ENCODE measurements around the gene TMEM62. TPM values are rescaled to one million over a fixed set of nuclear protein-coding genes. Genes with fewer than 3 reads are reported as not detected.
A peak's percentile ranks its signal among the peaks of the same experiment; 100 is the strongest.

The TMEM62 gene
- total and polyA plus RNA-seq, 3 experiments from 2014 or later, result 11.2 to 18.1 (median 13.2) TPM

DNA sequence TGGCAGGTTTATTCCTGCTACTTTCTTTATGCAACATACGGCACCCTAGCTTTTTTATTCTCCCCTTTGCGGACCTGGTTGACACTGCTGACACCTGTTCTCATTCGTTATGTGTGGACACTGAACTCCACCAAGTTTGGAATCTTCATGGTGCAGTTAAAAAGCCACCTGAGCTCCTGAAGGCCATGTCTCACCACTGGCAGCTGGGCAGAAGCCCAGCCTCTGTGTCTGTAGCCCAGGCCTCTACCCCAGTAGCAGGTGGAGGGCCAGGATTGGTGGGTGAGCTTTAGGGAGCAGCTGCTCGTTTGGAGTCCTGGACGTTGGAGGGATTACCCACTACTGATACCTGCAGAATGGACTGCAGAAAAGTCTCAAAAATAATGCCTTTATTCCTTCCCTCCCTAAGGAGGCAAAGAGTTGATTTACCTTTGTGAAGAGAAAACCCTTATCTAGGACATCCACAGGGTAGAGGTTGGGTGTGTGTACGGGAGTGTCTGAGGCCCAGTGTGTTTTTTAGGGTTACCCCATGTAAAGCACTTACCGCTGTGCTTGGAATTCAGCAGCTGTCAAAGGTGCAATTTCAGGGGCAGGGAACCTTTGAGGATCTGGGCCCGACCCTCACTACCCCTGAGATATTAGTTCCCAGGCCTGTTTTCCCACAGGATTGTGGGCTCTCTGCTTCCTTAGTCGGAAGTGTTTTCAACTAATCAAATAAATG is 51.2 kb downstream of the TMEM62 start:
- Histone ChIP-seq H3K27me3 (ENCODE audit: insufficient read depth, low read length, poor library complexity, severe bottlenecking) (no peaks in the 10 kb centered on the region), H3K36me3 (ENCODE audit: insufficient read depth, low read length) (peaks cover 8% of the 10 kb centered on the region), H3K27ac (ENCODE audit: low read depth, low read length) (peak overlapping the region; percentile 71), H3K4me1 (ENCODE audit: insufficient read depth, low read length) (peaks cover 28% of the 10 kb centered on the region), H3K4me3 (ENCODE audit: low read length) (peak overlapping the region; percentile 33), H3K9me3 (ENCODE audit: low read length) (no peaks in the 10 kb centered on the region)
- peak overlapping the region; percentile 91 to 99 (median 98) for H3K27ac Mint-ChIP-seq
- H3K36me3 Mint-ChIP-seq, result peaks cover 0 to 66% (median 16%) of the 10 kb centered on the region in 3 donors
- H3K9me3 Mint-ChIP-seq, result no peaks in the 10 kb centered on the region
- ChIA-PET POLR2A (interaction anchor here (0.5 kb wide), 1 partner anchor 89 kb away, joined by 5 read pairs; no protein-coding TSS in a partner anchor), CTCF (interaction anchor here (1.3 kb wide), 1 partner anchor 16 kb away, joined by 4 read pairs; no protein-coding TSS in a partner anchor)
- no peak for DNase-seq
- peaks cover 0 to 2% of the 10 kb centered on the region in 2 donors for H3K27me3 Mint-ChIP-seq
- peak overlapping the region; percentile 95 to 98 (median 96) for H3K4me3 Mint-ChIP-seq
- peaks cover 38 to 44% (median 42%) of the 10 kb centered on the region in 3 donors for H3K4me1 Mint-ChIP-seq

DNA sequence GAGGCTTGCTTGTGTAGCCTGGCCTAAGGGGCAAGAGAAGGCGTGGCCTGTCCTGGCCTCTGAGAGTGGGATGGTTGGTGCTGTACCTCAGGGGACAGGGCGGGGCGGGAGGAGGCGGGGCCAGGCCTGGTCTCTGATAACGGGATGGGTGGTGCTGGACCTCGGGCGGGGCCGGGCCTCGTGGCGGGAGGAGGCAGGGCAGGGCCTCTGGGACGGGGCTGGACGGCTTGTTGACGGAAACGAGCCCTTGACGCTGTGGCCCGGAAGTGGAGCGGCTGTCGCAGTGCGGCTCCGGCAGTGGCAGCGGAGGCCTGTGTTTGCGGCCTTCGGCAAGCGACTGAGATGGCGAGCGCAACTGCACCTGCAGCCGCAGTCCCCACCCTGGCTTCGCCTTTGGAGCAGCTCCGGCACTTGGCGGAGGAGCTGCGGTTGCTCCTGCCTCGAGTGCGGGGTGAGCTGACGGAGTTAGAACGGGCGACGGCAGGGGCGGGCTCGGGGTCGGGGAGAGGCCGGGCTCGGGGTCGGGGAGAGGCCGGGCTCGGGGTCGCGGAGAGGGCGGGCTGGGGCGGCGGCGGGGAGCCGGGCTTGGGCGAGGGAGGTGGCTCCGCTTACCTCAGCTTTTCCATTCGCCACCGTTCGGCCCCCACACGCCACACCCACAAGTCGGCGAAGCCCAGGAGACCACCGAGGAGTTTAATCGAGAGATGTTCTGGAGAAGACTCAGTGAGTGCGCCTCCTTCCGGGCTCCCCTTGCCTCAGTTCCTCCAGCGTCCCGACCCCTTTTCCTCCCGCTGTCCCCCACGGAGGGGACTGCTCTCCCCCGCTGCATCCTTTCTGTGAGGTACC is 52.0 kb downstream of the TMEM62 start, which contains the start of gene CCNDBP1:
Gene CCNDBP1, plus strand, starts transcription at position 247 of the 846 bp plus-strand sequence. Its CDS starts 96 bp downstream, at position 343.
- Histone ChIP-seq H3K4me1 (ENCODE audit: insufficient read depth, low read length) (peaks cover 28% of the 10 kb centered on the region), H3K4me3 (ENCODE audit: low read length) (peak within 1 kb of the TSS; percentile 81), H3K36me3 (ENCODE audit: insufficient read depth, low read length) (peaks cover 14% of the 10 kb centered on the region), H3K9me3 (ENCODE audit: low read length) (no peaks in the 10 kb centered on the region), H3K27me3 (ENCODE audit: insufficient read depth, low read length, poor library complexity, severe bottlenecking) (no peaks in the 10 kb centered on the region), H3K27ac (ENCODE audit: low read depth, low read length) (peak within 1 kb of the TSS; percentile 71)
- Mint-ChIP-seq H3K36me3 (peaks cover 0 to 67% (median 15%) of the 10 kb centered on the region in 3 donors), H3K9me3 (no peaks in the 10 kb centered on the region), H3K27ac (peak within 1 kb of the TSS; percentile 91 to 99 (median 98)), H3K4me3 (peak within 1 kb of the TSS; percentile 95 to 98 (median 96)), H3K4me1 (peaks cover 39 to 47% (median 44%) of the 10 kb centered on the region in 3 donors), H3K27me3 (peaks cover 0 to 2% of the 10 kb centered on the region in 2 donors)
- CTCF ChIA-PET, result interaction anchor here (1.1 to 1.4 kb wide), 2 partner anchors 19 to 79 kb away, joined by 5 to 8 read pairs; partner anchors contain the start of gene UBR1
- POLR2A ChIA-PET, result interaction anchor here (0.6 kb wide), 1 partner anchor 63 kb away, joined by 3 read pairs; no protein-coding TSS in a partner anchor
- peak; percentile 80 to 92 (median 87) for DNase-seq

DNA sequence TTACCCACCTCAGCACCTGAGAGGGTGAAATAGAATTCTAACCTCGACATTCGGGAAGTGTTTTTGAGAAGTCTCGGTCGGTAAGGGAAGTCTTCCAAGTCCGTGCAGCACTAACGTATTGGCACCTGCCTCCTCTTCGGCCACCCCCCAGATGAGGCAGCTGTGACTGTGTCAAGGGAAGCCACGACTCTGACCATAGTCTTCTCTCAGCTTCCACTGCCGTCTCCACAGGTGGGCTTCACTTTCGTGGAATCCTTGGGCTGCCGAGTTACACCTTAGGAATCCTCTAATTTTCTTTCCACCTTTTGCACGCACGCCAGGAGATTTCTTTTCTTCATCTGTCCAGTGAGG is 52.6 kb downstream of the TMEM62 start:
- Histone ChIP-seq H3K27me3 (ENCODE audit: insufficient read depth, low read length, poor library complexity, severe bottlenecking) (no peaks in the 10 kb centered on the region), H3K4me3 (ENCODE audit: low read length) (peak overlapping the region; percentile 81), H3K27ac (ENCODE audit: low read depth, low read length) (peak overlapping the region; percentile 71), H3K9me3 (ENCODE audit: low read length) (no peaks in the 10 kb centered on the region), H3K36me3 (ENCODE audit: insufficient read depth, low read length) (peaks cover 20% of the 10 kb centered on the region), H3K4me1 (ENCODE audit: insufficient read depth, low read length) (peaks cover 28% of the 10 kb centered on the region)
- Mint-ChIP-seq H3K27me3 (peaks cover 0 to 2% of the 10 kb centered on the region in 2 donors), H3K4me1 (peaks cover 39 to 50% (median 49%) of the 10 kb centered on the region in 3 donors), H3K27ac (peak overlapping the region; percentile 91 to 99 (median 98)), H3K9me3 (no peaks in the 10 kb centered on the region), H3K4me3 (peak overlapping the region; percentile 95 to 98 (median 96)), H3K36me3 (peaks cover 2 to 70% (median 15%) of the 10 kb centered on the region in 3 donors)
- ChIA-PET POLR2A (interaction anchor here (0.6 kb wide), 1 partner anchor 64 kb away, joined by 3 read pairs; no protein-coding TSS in a partner anchor), CTCF (interaction anchor here (1.1 to 1.4 kb wide), 3 partner anchors 18 to 100 kb away, joined by 3 to 8 read pairs (median 5); partner anchors contain the start of gene UBR1)
- no peak for DNase-seq

DNA sequence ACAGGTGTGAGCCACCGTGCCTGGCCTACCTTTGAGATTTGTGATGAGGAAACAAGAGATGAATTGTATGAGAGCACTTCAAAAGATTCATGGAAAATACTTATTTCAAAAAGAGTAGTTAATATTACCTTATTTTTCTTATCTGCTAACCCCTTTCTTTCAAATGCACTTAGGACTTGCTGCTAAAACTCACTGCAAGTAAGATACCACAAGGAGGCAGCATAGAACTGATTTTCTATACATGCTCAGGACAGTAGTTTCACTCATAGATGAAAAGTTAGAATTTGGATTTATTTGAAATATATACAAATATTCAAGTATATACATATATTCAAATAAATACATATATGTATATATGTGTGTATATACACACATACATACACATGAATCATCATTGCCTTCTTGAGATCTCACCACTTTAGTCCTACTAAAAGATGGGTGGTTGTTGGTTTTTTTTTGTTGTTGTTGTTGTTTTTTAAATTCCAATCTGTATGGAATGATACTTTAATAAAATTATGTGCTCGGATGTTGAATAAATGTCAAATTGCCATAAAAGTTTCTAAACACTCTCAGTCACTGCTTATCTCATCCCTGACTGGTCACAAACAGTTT is 54.3 kb downstream of the TMEM62 start:
- no peaks in the 10 kb centered on the region for H3K9me3 ChIP-seq (ENCODE audit: low read length)
- H3K4me1 Mint-ChIP-seq, result peaks cover 43 to 58% (median 54%) of the 10 kb centered on the region in 3 donors
- H3K27ac ChIP-seq (ENCODE audit: low read depth, low read length), result no peak overlapping the region
- DNase-seq, result peak in 2 of 5 donors; percentile 31 to 40
- peaks cover 8 to 75% (median 14%) of the 10 kb centered on the region in 3 donors for H3K36me3 Mint-ChIP-seq
- no peaks in the 10 kb centered on the region for H3K27me3 ChIP-seq (ENCODE audit: insufficient read depth, low read length, poor library complexity, severe bottlenecking)
- H3K27ac Mint-ChIP-seq, result peak overlapping the region; percentile 24 to 97 (median 67)
- H3K4me3 Mint-ChIP-seq, result peak overlapping the region; percentile 72 to 98 (median 95)
- H3K4me1 ChIP-seq (ENCODE audit: insufficient read depth, low read length), result peaks cover 28% of the 10 kb centered on the region
- peaks cover 35% of the 10 kb centered on the region for H3K36me3 ChIP-seq (ENCODE audit: insufficient read depth, low read length)
- peaks cover 0 to 2% of the 10 kb centered on the region in 2 donors for H3K27me3 Mint-ChIP-seq
- CTCF ChIA-PET, result interaction anchor here (1.2 kb wide), 1 partner anchor 98 kb away, joined by 3 read pairs; no protein-coding TSS in a partner anchor
- POLR2A ChIA-PET, result no interaction called here
- no peak overlapping the region for H3K4me3 ChIP-seq (ENCODE audit: low read length)
- H3K9me3 Mint-ChIP-seq, result no peaks in the 10 kb centered on the region

DNA sequence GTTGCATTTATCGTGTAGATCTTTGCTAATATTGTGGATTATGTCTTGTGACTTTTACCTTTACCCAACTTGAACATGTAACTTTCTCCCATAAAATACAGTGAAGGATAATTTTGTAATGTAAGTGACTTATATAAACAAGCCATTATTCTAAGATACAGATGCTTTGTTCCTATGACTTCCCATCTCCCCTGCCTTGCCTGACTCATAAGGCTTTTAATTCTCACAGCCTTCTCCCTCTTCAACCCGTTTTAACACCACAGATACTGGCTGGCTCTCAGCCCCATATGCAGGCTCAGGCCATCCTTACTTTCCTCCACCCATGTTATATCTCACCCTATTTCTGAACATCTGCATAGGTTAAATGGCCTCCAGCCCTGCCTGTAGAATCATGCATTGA is 55.9 kb downstream of the TMEM62 start:
- H3K36me3 Mint-ChIP-seq, result peaks cover 9 to 80% (median 10%) of the 10 kb centered on the region in 3 donors
- DNase-seq, result no peak
- H3K4me1 Mint-ChIP-seq, result peaks cover 43 to 61% (median 54%) of the 10 kb centered on the region in 3 donors
- Histone ChIP-seq H3K27me3 (ENCODE audit: insufficient read depth, low read length, poor library complexity, severe bottlenecking) (no peaks in the 10 kb centered on the region), H3K9me3 (ENCODE audit: low read length) (no peaks in the 10 kb centered on the region), H3K4me3 (ENCODE audit: low read length) (no peak overlapping the region), H3K36me3 (ENCODE audit: insufficient read depth, low read length) (peaks cover 45% of the 10 kb centered on the region), H3K27ac (ENCODE audit: low read depth, low read length) (no peak overlapping the region), H3K4me1 (ENCODE audit: insufficient read depth, low read length) (peaks cover 28% of the 10 kb centered on the region)
- POLR2A ChIA-PET, result no interaction called here
- H3K4me3 Mint-ChIP-seq, result peak overlapping the region in 2 of 7 donors; percentile 1 to 37
- CTCF ChIA-PET, result no interaction called here
- no peaks in the 10 kb centered on the region for H3K27me3 Mint-ChIP-seq
- no peaks in the 10 kb centered on the region for H3K9me3 Mint-ChIP-seq
- peak overlapping the region in 4 of 8 donors; percentile 10 to 72 (median 46) for H3K27ac Mint-ChIP-seq

DNA sequence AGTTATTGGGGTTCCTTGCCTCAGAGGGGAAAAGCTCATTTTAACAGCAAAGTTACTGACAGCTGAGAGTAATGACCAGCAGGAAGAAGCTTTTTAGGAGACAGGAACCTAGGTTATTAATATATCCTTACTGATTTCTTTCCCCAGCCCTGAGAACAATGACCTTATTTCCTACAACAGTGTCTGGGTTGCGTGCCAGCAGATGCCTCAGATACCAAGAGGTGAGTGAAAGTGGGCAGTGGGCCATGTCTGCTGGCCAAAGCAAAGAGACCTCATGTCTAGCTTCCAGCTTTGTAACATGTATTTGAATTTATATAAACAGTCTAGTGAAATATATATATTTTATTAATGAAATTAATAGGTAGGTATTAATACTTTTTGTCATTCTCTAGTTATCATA is 56.8 kb downstream of the TMEM62 start:
- no peak overlapping the region for H3K27ac ChIP-seq (ENCODE audit: low read depth, low read length)
- H3K4me1 Mint-ChIP-seq, result peaks cover 38 to 59% (median 52%) of the 10 kb centered on the region in 3 donors
- ChIA-PET POLR2A (no interaction called here), CTCF (no interaction called here)
- no peaks in the 10 kb centered on the region for H3K9me3 ChIP-seq (ENCODE audit: low read length)
- H3K27ac Mint-ChIP-seq, result no peak overlapping the region
- no peak for DNase-seq
- peaks cover 23% of the 10 kb centered on the region for H3K4me1 ChIP-seq (ENCODE audit: insufficient read depth, low read length)
- H3K36me3 Mint-ChIP-seq, result peaks cover 16 to 86% (median 16%) of the 10 kb centered on the region in 3 donors
- H3K4me3 Mint-ChIP-seq, result no peak overlapping the region
- H3K9me3 Mint-ChIP-seq, result no peaks in the 10 kb centered on the region
- H3K36me3 ChIP-seq (ENCODE audit: insufficient read depth, low read length), result peaks cover 45% of the 10 kb centered on the region
- no peaks in the 10 kb centered on the region for H3K27me3 Mint-ChIP-seq
- no peak overlapping the region for H3K4me3 ChIP-seq (ENCODE audit: low read length)
- no peaks in the 10 kb centered on the region for H3K27me3 ChIP-seq (ENCODE audit: insufficient read depth, low read length, poor library complexity, severe bottlenecking)

DNA sequence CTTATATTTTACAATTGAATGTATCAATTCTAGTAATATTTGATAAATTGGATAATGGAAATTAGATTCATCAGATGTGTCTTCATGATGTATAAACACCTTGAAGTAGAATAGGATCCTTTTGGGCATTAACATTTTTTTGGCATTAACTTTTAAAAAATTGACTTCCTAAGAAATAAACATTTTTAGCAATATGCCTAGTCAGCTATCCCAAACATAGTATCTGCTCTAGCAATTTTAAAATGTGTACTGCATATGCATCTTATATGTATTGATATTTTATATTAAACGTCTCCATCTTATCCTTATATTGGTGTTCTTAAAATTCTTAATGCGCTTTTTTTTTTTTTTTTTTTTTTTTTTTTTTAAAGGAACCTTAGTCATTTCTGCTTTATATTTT is 60.3 kb downstream of the TMEM62 start:
- H3K9me3 Mint-ChIP-seq, result peaks cover 0 to 7% (median 0%) of the 10 kb centered on the region in 5 donors
- no peaks in the 10 kb centered on the region for H3K27me3 Mint-ChIP-seq
- CTCF ChIA-PET, result interaction anchor here (0.6 to 1.5 kb wide), 2 partner anchors 11 to 288 kb away, joined by 3 to 6 read pairs; no protein-coding TSS in a partner anchor
- no peak overlapping the region for H3K27ac ChIP-seq (ENCODE audit: low read depth, low read length)
- no peaks in the 10 kb centered on the region for H3K4me1 ChIP-seq (ENCODE audit: insufficient read depth, low read length)
- H3K36me3 ChIP-seq (ENCODE audit: insufficient read depth, low read length), result peaks cover 58% of the 10 kb centered on the region
- no peak for DNase-seq
- H3K36me3 Mint-ChIP-seq, result peaks cover 24 to 87% (median 32%) of the 10 kb centered on the region in 3 donors
- H3K4me3 Mint-ChIP-seq, result no peak overlapping the region
- no peaks in the 10 kb centered on the region for H3K9me3 ChIP-seq (ENCODE audit: low read length)
- POLR2A ChIA-PET, result no interaction called here
- peaks cover 12 to 29% (median 23%) of the 10 kb centered on the region in 3 donors for H3K4me1 Mint-ChIP-seq
- H3K27me3 ChIP-seq (ENCODE audit: insufficient read depth, low read length, poor library complexity, severe bottlenecking), result no peaks in the 10 kb centered on the region
- no peak overlapping the region for H3K4me3 ChIP-seq (ENCODE audit: low read length)
- no peak overlapping the region for H3K27ac Mint-ChIP-seq

Data from CD8-positive, alpha-beta memory T cell (primary cell).